Heart left ventricle (tissue), 16 donors: Measurements from ENCODE around the gene SMC5. TPM values are rescaled to one million over a fixed set of nuclear protein-coding genes. Genes with fewer than 3 reads are reported as not detected.

Source experiments
- ATAC-seq, 4 donors: fragments of 200-7000 bp; cut with Tn5 transposase; one replicate each; pipeline ENCODE4 v1.9.1; 2020 to 2022; ENCODE audit warnings: moderate library complexity in 4 of 4, mild to moderate bottlenecking in 3 of 4, moderate number of reproducible peaks in 1 of 4
- DNase-seq, 5 donors: peaks; one replicate each; pipeline ENCODE4 v3.0.0-alpha.2; 2020
- H3K27ac ChIP-seq, 12 donors: fragments of 200-600 bp; sonication (generic) in 4 of 12; one replicate each; pipeline versions ENCODE4 v1.5.0 to v1.8.0; 2016 to 2022; ENCODE audit warnings: mild to moderate bottlenecking in 2 of 12
- H3K27me3 ChIP-seq, 9 donors: fragments of 200-600 bp; sonication (generic) in 2 of 9; one replicate each; pipeline versions ENCODE4 v1.5.1 to v1.8.0; 2016 to 2022; ENCODE audit warnings: mild to moderate bottlenecking in 3 of 9
- H3K36me3 ChIP-seq, 9 donors: fragments of 200-600 bp; sonication (generic) in 2 of 9; one replicate each; pipeline versions ENCODE4 v1.5.0 to v1.8.0; 2018 to 2022; ENCODE audit warnings: mild to moderate bottlenecking in 2 of 9
- H3K4me1 ChIP-seq, 12 donors: fragments of 200-600 bp; sonication (generic) in 4 of 12; one replicate each; pipeline versions ENCODE4 v1.5.0 to v1.8.0; 2016 to 2022; ENCODE audit warnings: mild to moderate bottlenecking in 3 of 12
- H3K4me3 ChIP-seq, 12 donors: fragments of 200-600 bp; sonication (generic) in 4 of 12; one replicate each; pipeline versions ENCODE4 v1.5.0 to v1.8.0; 2017 to 2022; ENCODE audit warnings: mild to moderate bottlenecking in 9 of 12, moderate library complexity in 4 of 12
- H3K9me3 ChIP-seq, 12 donors: fragments of 200-600 bp; sonication (generic) in 4 of 12; one replicate each; pipeline versions ENCODE4 v1.5.0 to v1.8.0; 2016 to 2022; ENCODE audit warnings: mild to moderate bottlenecking in 1 of 12
- POLR2A ChIP-seq, 2 donors: fragments of 450-650 bp; IDR thresholded peaks; one replicate each; pipeline ENCODE4 v1.6.1; 2017; ENCODE audit warnings: antibody characterized with exemption in 2 of 2, mild to moderate bottlenecking in 2 of 2, moderate library complexity in 2 of 2
- WGBS, 4 donors: extraction: QIAGEN DNeasy Blood & Tissue Kit in 2 of 4; methylation state at CpG; one replicate each; pipeline versions ENCODE4 v1.1.5 to v1.1.7; 2013 to 2018; 5-methylcytosine and 5-hydroxymethylcytosine counted together
- intact Hi-C, 10 donors: fragments of 100-400 bp; cut with DNase I; formaldehyde crosslinking; loops; one replicate each; pipeline versions ENCODE4 v1.11.1 to v1.14.2; 2022
- polyA plus RNA-seq, 2 donors: library from polyadenylated mRNA; stranded (reverse); fragments of 200-250 nt; gene quantifications; one replicate each; pipeline ENCODE4 v1.2.3, GENCODE V29; 2013
- total RNA-seq, 9 donors: library from RNA; depleted of rRNA in 2 of 9; stranded (reverse); fragments of >200 nt in 2 of 9; fragmentation: NEBNext Ultra II Directional in 3 of 9; extraction: Animal tissue kit (Norgen Biotek cat#: 25700) in 3 of 9; gene quantifications; one replicate each; pipeline versions ENCODE4 v1.1.0 to v1.2.4, GENCODE V29; 2016 to 2023
- TF ChIP-seq, protein P1 (sequence below), 12 donors: fragments of 200-600 bp; sonication (generic) in 4 of 12; IDR thresholded peaks; one replicate each; pipeline versions ENCODE4 v1.5.0 to v1.8.0; 2018 to 2022; ENCODE audit warnings: antibody characterized with exemption in 12 of 12, mild to moderate bottlenecking in 5 of 12
- donor health status: ischemic (EF 13 %, LVEDD 7.1; RV severe dilation, severe dysfunction).
- donor health status: healthy with polysubstance abuse.
- donor health status: DM: no; HTN: yes; CAD: no.
- donor health status: DM: no; HTN: no; CAD: no.
- donor health status: ischemic (EF 25% LVEDD 6.9; RV normal size, moderate dysfunction).
- donor health status: ischemic (EF 25% LVEDD 5.7; RV mildly dilated, moderate dysfunction).
- donor health status: healthy.
- donor health status: DM: yes; HTN: yes; CAD: no.
- donor health status: ischemic (EF 35%, LVEDD 5.7; RV mildly dilated, moderate dysfunction).
- donor health status: nonischemic (EF 11% LVEDD 7.7; RV severe dilation, severe dysfunction).
- donor health status: DM: yes; HTN: yes; CAD: no.
- donor health status: PGD.
- donor health status: ischemic (EF 29% LVEDD 5.4; RV normal size, mild dysfunction).
- donor health status: nonischemic (EF 23%, LVEDD 6.1; RV moderate dilation, normal function).

The SMC5 gene
- total and polyA plus RNA-seq, 11 donors, result 6.8 to 14.6 (median 11.0) TPM

DNA sequence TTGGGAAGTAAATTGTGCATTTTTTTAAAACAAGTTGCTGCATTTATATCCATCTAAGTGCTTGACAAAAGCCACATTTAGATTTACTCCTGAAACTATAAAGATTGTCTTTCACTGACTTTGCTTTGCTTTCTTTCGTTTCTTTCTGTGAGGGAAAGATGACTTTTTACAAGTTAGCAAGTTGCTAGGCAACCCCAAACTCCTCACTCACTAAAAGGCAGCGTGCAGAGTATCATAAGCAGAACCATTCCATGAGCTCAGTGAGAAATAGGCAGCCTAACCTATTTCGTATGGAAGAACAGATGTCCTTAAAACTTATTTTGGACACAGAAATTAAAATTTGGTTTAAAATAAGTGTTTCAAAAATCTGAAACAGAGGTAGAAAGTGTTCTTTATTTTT is 126.6 kb downstream of the SMC5 start:
- Histone ChIP-seq H3K36me3 (peaks cover 0 to 45% (median 32%) of the 10 kb centered on the region in 9 donors), H3K9me3 (no peaks in the 10 kb centered on the region), H3K4me1 (peaks cover 10 to 83% (median 38%) of the 10 kb centered on the region in 12 donors), H3K4me3 (no peak overlapping the region), H3K27ac (no peak overlapping the region), H3K27me3 (no peaks in the 10 kb centered on the region)
- ATAC-seq (no peak), DNase-seq (no peak)
- intact Hi-C loops, result no loop called here
- TF ChIP-seq POLR2A (IDR thresholded peaks at IDR 0.05), result no peak
- TF ChIP-seq, protein P1, sequence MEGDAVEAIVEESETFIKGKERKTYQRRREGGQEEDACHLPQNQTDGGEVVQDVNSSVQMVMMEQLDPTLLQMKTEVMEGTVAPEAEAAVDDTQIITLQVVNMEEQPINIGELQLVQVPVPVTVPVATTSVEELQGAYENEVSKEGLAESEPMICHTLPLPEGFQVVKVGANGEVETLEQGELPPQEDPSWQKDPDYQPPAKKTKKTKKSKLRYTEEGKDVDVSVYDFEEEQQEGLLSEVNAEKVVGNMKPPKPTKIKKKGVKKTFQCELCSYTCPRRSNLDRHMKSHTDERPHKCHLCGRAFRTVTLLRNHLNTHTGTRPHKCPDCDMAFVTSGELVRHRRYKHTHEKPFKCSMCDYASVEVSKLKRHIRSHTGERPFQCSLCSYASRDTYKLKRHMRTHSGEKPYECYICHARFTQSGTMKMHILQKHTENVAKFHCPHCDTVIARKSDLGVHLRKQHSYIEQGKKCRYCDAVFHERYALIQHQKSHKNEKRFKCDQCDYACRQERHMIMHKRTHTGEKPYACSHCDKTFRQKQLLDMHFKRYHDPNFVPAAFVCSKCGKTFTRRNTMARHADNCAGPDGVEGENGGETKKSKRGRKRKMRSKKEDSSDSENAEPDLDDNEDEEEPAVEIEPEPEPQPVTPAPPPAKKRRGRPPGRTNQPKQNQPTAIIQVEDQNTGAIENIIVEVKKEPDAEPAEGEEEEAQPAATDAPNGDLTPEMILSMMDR (IDR thresholded peaks at IDR 0.05), result no peak
- 41 to 65% (median 49%) methylated on average over 3 of the region's 3 CpGs for WGBS, 4 donors

DNA sequence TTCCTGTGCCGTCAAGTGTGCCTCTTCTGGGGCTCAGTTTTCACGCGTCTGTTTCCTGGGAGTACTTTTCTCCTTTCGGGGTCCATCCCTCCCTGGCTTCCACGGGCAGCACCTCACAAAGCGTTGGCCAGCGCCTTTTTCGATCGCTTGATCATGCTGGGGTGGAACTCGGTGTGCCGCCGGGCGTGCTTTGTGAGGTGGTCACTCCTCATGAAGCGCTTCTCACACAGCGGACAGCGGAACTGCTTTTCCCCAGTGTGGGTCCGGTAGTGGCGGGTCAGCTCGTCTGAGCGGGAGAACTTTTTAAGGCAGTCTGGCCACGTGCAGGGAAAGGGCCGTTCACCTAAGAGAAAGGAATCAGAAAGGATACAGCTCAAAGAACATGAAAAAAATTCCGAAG is 128.9 kb downstream of the SMC5 start:
- TF ChIP-seq, protein P1 (IDR thresholded peaks at IDR 0.05), result no peak
- TF ChIP-seq POLR2A (IDR thresholded peaks at IDR 0.05), result no peak
- 85 to 87% (median 86%) methylated on average over 23 of the region's 23 CpGs for WGBS, 4 donors
- H3K4me1 ChIP-seq, result peaks cover 28 to 98% (median 50%) of the 10 kb centered on the region in 12 donors

DNA sequence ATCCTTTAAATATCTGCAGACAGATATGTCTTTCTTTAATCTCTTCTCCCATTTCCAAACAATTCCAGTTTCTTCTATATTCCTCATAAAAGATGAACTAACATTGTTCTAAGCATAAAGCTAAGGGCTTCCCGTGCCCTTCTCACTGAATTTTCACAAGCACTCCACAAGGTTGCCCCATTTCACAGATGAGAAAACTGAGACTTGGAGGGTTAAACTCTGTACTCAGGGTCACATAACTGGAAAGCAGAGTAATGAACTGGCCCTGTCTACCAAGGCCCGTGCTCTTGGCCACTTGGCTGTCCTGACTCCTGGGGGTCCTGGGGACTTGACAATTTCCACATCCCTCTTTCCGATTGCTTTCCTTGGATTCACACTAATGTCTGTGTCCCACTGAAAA is 130.4 kb downstream of the SMC5 start:
- H3K27ac ChIP-seq, result peak overlapping the region in 4 of 12 donors; percentile 20 to 62 (median 56)
- H3K9me3 ChIP-seq, result no peaks in the 10 kb centered on the region
- H3K36me3 ChIP-seq, result peaks cover 0 to 39% (median 32%) of the 10 kb centered on the region in 9 donors
- peaks cover 38 to 98% (median 56%) of the 10 kb centered on the region in 12 donors for H3K4me1 ChIP-seq
- DNase-seq (no peak), ATAC-seq (no peak)
- WGBS, 4 donors, result 65 to 80% (median 70%) methylated on average over 3 of the region's 3 CpGs
- intact Hi-C loops, result no loop called here
- TF ChIP-seq, protein P1 (IDR thresholded peaks at IDR 0.05), result no peak
- no peak for TF ChIP-seq POLR2A (IDR thresholded peaks at IDR 0.05)
- no peaks in the 10 kb centered on the region for H3K27me3 ChIP-seq
- no peak overlapping the region for H3K4me3 ChIP-seq

More for the DNA sequence above, 128.9 kb downstream of the SMC5 start:
- Histone ChIP-seq H3K36me3 (peaks cover 0 to 45% (median 32%) of the 10 kb centered on the region in 9 donors), H3K4me3 (no peak overlapping the region), H3K27me3 (no peaks in the 10 kb centered on the region), H3K9me3 (no peaks in the 10 kb centered on the region), H3K27ac (peak overlapping the region in 1 of 12 donors; percentile 25)
- intact Hi-C loops, result no loop called here
- DNase-seq, result no peak
- no peak for ATAC-seq

DNA sequence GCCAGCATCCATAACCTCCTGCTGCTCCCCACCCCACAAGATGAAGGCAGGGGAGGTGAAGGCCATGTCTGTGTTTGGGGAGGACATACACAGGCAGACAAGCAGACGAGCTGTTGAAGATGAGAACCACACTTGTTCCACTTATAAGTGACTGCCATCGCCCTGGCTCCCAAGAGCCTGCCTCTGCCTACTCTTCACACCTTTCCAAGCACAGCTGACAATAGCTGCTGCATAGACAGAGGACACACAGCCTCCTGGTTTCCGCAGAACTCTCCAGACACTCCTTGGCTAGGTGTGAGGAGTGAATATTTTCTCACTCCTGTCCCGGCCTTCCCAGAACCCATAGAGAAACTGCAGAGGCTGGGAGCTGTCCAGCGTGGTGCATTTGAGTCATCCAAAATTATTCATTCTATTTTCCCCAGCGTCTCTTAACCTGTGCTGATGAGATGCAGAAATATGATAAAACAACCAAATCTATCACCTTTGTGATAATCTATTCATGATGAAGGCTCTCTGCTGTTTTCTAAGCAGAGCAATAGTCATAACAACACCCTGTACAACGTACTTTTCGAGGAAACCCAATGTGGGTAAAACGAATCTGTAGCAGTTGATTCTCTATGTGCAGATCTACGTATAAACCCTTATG is 131.0 kb downstream of the SMC5 start:
- no peaks in the 10 kb centered on the region for H3K9me3 ChIP-seq
- ATAC-seq (peak; percentile 31 to 78 (median 60)), DNase-seq (peak in 2 of 5 donors; percentile 37 to 46)
- H3K27ac ChIP-seq, result peak overlapping the region in 5 of 12 donors; percentile 20 to 62 (median 53)
- peaks cover 40 to 98% (median 61%) of the 10 kb centered on the region in 12 donors for H3K4me1 ChIP-seq
- no peaks in the 10 kb centered on the region for H3K27me3 ChIP-seq
- 36 to 45% (median 39%) methylated on average over 10 of the region's 10 CpGs for WGBS, 4 donors
- H3K36me3 ChIP-seq, result peaks cover 0 to 33% (median 28%) of the 10 kb centered on the region in 9 donors
- TF ChIP-seq POLR2A (IDR thresholded peaks at IDR 0.05), result no peak
- TF ChIP-seq, protein P1 (IDR thresholded peaks at IDR 0.05), result no peak
- intact Hi-C loops, result loop anchor here in 5 of 10 donors (5.0 to 10.0 kb wide), 3 partner anchors 32 to 45 kb away; no protein-coding TSS in a partner anchor
- H3K4me3 ChIP-seq, result no peak overlapping the region
